UCSD-AML1 (cell line): ENCODE measurements around the gene TEX52.
A peak's percentile ranks its signal among the peaks of the same experiment; 100 is the strongest.

Experiments used
- DNase-seq: peaks from one replicate; lab custom pipeline; 2025; ENCODE audit not compliant: unreplicated experiment; lab: John Stamatoyannopoulos, UW

The TEX52 gene

GRCh38 chr12:2833327-2833726 is 23.5 kb downstream of the TEX52 start:
- DNase-seq: no peak

GRCh38 chr12:2832550-2833127 is 24.2 kb downstream of the TEX52 start:
- DNase-seq: no peak

- no peak for DNase-seq
Observed at GRCh38 chr12:2829275-2829674, 27.6 kb downstream of the TEX52 start.

- DNase-seq: no peak
Observed at GRCh38 chr12:2826721-2827515, 29.9 kb downstream of the TEX52 start.

- no peak for DNase-seq
Observed at GRCh38 chr12:2826036-2826435, 30.8 kb downstream of the TEX52 start.

- no peak for DNase-seq
Observed at GRCh38 chr12:2825132-2825531, 31.7 kb downstream of the TEX52 start.

GRCh38 chr12:2824541-2824940 is 32.3 kb downstream of the TEX52 start:
- DNase-seq: no peak

GRCh38 chr12:2823483-2823882 is 33.4 kb downstream of the TEX52 start:
- no peak for DNase-seq

- DNase-seq: no peak
Observed at GRCh38 chr12:2820432-2820831, 36.4 kb downstream of the TEX52 start.

GRCh38 chr12:2819810-2820209 is 37.0 kb downstream of the TEX52 start:
- no peak for DNase-seq

- DNase-seq: no peak
Observed at GRCh38 chr12:2813214-2814185, 43.3 kb downstream of the TEX52 start.

- DNase-seq: peak; percentile 96
Observed at GRCh38 chr12:2812290-2813213, 44.3 kb downstream of the TEX52 start, which contains the start of gene ITFG2. ITFG2 (plus strand) TSS chr12:2812668; CDS start chr12:2812761, 93 bp downstream.

GRCh38 chr12:2811801-2812200 is 45.0 kb downstream of the TEX52 start:
- no peak for DNase-seq

GRCh38 chr12:2806700-2807099 is 50.1 kb downstream of the TEX52 start:
- DNase-seq: no peak

GRCh38 chr12:2805143-2805520 is 51.7 kb downstream of the TEX52 start:
- no peak for DNase-seq

- no peak for DNase-seq
Observed at GRCh38 chr12:2804393-2805142, 52.3 kb downstream of the TEX52 start.

GRCh38 chr12:2803635-2804392 is 53.0 kb downstream of the TEX52 start:
- no peak for DNase-seq

- DNase-seq: no peak
Observed at GRCh38 chr12:2801044-2801783, 55.6 kb downstream of the TEX52 start.
